GM18507 (cell line): ENCODE measurements around the gene PPP1R2B.
"Not testable (repeated sequence)": the region's sequence is repeated elsewhere in the genome, so short reads cannot be mapped to it uniquely, and the experiment has no call there.

Experiments
- DNase-seq: peaks from one replicate; pipeline ENCODE4 v3.0.0; 2011; ENCODE audit warnings: low read depth; ENCODE audit not compliant: insufficient read length; ENCODE audit errors: extremely low spot score
- FAIRE-seq: peaks from 2 replicates; lab custom pipeline; 2011; peaks lifted over from hg19 to GRCh38; lab: Jason Lieb, UNC

PPP1R2B gene

DNA sequence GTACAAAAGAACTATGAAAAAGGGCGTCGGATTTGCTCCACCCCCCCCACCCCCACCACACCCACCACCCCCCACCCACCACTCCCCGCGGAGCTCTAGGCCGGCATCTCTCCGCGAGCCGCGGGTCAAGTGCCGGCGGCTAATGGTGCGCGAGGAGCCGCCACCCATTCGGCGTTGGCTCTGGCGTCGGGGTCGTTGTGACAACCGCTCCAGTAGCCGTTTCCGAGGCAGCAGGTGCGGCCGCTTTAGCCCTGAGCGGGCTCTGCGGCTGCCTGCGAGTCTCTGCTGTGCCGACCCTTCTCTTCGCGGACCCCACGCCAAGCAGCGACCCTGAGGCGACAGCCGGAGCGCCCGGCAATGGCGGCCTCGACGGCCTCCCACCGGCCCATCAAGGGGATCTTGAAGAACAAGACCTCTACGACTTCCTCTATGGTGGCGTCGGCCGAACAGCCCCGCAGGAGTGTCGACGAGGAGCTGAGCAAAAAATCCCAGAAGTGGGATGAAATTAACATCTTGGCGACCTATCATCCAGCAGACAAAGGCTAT, at the start of gene PPP1R2B:
Gene PPP1R2B, plus strand, starts transcription at position 90 of the 546 bp plus-strand sequence. Its CDS starts 268 bp downstream, at position 358.
- no peak for FAIRE-seq
- DNase-seq: no peak

DNA sequence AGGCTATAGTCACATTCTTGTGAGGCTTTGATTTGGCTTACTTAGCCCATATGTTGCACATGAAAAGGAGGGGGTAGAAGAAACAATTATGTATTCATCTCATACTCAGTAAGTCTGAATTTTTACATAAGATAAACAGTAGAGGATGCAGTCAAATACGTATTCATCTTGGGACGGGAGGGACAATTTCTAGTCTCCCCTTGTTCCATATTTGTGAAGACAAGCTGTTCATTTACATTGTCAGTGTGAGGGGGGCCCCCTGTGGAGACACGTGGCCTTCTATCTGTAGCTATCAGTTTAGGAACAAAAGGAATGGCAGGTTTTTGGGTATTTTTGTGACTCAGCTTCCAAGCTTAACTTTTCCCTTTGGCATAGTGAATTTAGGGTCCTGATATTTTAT, 49.2 kb upstream of the PPP1R2B start:
- no peak for FAIRE-seq
- no peak for DNase-seq

GRCh38 chr5:156802501-156802900, 47.6 kb upstream of the PPP1R2B start:
- no peak for FAIRE-seq
- no peak for DNase-seq

DNA sequence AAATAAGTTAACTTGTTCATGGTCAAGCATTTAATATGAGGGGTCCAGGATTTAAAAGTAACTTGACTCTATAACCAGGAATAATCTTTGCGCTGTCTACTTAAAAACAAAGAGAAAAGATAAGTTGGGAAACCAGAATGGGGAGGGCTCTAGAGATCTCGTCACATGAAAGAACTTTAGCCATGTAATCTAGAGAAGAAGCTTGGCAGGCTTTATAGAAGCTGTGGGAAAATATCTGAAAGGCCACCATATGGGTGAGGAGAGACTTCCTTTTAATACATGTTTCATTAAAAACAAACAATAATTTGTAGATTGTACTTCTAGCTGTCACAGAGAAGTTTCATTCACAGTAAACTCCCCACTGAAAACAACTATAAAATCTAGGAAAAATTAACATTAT, 46.7 kb upstream of the PPP1R2B start:
- FAIRE-seq: no peak
- no peak for DNase-seq

DNA sequence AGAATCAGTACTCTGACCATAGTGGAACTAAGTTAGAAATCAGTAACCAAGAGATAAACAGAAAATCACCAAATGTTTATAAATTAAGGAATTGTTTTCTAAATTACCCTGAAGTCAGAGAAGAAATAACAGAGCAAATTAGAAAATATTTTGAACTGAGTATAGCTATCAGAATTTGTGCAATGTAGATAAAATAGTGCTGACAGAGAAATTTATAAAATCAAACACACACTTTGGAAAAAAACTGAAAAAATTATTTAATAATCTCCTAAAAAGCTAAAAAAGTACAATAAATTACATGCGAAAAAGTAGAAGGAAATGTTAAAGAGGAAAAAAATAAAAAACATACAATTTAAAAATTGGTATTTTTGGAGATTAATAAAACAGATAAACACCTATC, 37.1 kb upstream of the PPP1R2B start:
- no peak for DNase-seq
- no peak for FAIRE-seq

- DNase-seq: no peak
- FAIRE-seq: peak; percentile 78
These were observed 34.0 kb upstream of the PPP1R2B start for GRCh38 chr5:156815988-156816599.

DNA sequence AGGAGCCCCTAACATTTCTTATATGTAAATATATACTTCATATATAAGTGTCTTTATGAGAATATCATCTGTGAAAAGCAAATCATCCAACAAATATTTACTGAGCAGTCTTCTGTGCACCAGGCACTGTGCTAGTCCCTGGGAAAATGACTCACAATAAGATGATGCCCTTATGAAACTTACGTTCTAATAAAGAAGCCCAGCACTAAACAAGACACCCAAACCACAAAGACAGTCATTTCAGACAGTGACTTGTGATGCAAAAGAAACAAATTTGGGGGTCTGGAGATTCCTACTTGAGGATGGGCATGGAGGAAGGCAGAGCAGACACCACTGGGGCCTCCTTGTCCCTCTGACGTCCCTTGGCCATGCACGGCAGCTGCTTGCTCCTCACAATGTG, 30.6 kb upstream of the PPP1R2B start:
- no peak for DNase-seq
- FAIRE-seq: no peak

DNA sequence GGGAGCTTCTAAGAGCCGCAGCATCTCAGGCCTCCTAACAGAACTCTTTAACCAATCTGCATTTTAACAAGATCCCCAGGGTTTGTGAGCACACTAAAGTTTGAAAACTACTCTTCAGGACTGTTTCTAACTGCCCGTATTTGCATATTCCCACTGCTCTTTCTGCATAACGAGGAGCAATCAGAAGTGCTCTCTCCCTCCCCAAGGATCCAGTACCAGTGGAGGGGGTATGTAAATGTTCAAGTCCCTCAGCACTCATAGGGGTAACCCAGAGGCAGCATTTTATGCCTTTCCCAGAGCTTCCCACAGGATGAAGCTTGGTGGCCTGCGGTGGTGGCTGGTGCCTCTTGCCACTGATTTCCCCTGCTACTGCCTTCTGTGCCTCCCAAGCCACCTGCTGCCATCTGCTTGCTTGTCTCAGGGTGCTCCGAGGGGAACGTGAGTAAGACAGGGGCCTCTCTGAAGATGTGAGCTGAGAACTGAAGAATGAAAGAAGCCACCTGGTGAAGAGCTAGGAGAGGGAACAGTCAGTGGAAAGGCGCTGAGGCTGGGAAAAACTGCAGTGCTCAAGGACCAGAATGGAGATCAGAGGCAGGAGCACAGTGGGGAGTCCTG, 30.0 kb upstream of the PPP1R2B start:
- DNase-seq (no peak), FAIRE-seq (no peak)

- FAIRE-seq (no peak), DNase-seq (no peak)
These were observed 25.9 kb upstream of the PPP1R2B start for GRCh38 chr5:156824241-156824640.

DNA sequence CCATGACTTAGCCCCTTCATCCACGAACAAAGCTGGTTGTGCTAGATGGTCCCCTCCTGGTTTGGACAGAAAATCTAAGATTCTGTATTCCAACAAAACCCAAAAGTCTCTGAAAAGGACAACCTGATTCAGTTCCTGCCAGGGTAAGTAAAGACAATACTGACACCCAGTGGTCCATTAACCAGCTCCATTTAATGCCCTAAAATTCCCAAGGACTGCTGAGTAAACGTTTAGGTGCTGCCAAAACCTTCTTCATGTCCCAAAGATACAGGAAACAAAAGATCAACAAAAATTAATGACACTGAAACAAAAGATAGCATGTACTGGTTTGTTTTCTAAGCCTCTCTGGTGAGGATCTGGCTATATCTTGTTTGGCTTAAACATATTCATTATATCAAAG, 25.3 kb upstream of the PPP1R2B start:
- DNase-seq (no peak), FAIRE-seq (no peak)

GRCh38 chr5:156825688-156826087, 24.4 kb upstream of the PPP1R2B start:
- DNase-seq (no peak), FAIRE-seq (peak; percentile 29)

GRCh38 chr5:156826150-156826549, 23.9 kb upstream of the PPP1R2B start:
- peak; percentile 66 for FAIRE-seq
- DNase-seq: no peak

- DNase-seq (no peak), FAIRE-seq (no peak)
These were observed 15.2 kb upstream of the PPP1R2B start for GRCh38 chr5:156834916-156835315.

GRCh38 chr5:156835905-156836304, 14.2 kb upstream of the PPP1R2B start:
- FAIRE-seq (peak; percentile 78), DNase-seq (peak; percentile 4)

- FAIRE-seq (no peak), DNase-seq (no peak)
These were observed 13.2 kb upstream of the PPP1R2B start for GRCh38 chr5:156836846-156837245.

- FAIRE-seq (no peak), DNase-seq (no peak)
These were observed 11.1 kb upstream of the PPP1R2B start for GRCh38 chr5:156838961-156839360.

DNA sequence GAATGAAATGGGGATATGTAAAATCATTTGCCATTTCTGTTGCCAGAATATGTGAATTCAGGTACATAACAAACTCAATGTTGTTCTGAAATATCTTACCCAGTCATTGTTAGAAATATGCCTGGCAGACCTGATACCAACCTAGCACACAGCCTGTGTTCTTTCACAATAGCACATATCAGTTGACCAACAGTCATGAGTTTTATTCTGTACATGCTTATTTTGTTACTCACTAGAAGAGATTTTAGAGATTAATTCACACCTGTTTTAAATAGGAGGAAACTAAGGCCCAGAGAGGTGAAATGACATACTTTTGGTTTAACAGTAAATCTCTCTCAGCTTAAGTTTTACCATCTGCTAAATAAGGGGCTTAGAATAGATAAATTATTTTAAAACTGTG, 8.4 kb upstream of the PPP1R2B start:
- FAIRE-seq (no peak), DNase-seq (no peak)

GRCh38 chr5:156846914-156847313, 3.2 kb upstream of the PPP1R2B start:
- FAIRE-seq: peak; percentile 66
- no peak for DNase-seq

DNA sequence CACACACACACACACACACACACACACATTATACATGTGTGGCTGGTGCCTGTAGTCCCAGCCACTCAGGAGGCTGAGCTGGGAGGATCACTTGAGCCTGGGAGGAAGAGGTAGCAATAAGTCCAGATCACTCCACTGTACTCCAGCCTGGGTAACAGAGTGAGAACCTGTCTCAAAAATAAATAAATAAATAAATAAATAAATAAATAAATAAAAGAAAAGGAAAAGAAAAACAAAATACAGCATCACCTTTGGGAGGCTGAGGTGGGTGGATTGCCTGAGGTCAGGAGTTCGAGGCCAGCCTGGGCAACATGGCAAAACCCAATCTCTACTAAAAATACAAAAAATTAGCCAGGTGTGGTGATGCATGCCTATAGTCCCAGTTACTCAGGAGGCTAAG, 1.6 kb upstream of the PPP1R2B start:
- DNase-seq, FAIRE-seq: not testable (repeated sequence)

GRCh38 chr5:156851880-156852279, 1.8 kb downstream of the PPP1R2B start:
- no peak for FAIRE-seq

DNA sequence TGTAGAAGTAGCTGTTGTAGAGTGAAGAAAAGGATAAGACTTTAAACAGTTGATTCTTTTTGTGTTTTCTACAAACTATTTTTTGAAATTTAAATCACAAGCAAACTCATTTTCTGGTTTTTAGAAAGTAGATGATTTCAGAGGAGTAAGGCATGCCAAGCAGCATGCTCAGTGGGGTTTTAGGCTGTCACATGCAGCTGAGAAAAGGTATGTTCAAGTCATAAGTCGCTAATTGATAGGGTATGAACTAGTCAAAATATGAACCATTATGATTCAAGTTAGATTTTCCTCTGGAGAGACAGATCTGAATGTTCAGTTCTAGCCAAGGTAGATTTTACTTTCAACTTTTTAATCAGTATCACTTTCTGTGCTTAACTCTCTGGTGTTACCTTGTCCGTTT, 3.0 kb downstream of the PPP1R2B start:
- FAIRE-seq: peak; percentile 57

More at GRCh38 chr5:156851880-156852279, 1.8 kb downstream of the PPP1R2B start:
- DNase-seq: no peak

More for the DNA sequence above, 3.0 kb downstream of the PPP1R2B start:
- not testable (repeated sequence) for DNase-seq
